NCI-H2107 treated with DMSO at 0.1 percent for 48 hours (cell line): ENCODE data around the gene KRTAP10-12.
"Not testable (repeated sequence)": the region's sequence is repeated elsewhere in the genome, so short reads cannot be mapped to it uniquely, and the experiment has no call there.

Source experiments
- DNase-seq: peaks from one replicate; lab custom pipeline; 2025; ENCODE audit not compliant: unreplicated experiment; lab: John Stamatoyannopoulos, UW

KRTAP10-12 gene, protein sequence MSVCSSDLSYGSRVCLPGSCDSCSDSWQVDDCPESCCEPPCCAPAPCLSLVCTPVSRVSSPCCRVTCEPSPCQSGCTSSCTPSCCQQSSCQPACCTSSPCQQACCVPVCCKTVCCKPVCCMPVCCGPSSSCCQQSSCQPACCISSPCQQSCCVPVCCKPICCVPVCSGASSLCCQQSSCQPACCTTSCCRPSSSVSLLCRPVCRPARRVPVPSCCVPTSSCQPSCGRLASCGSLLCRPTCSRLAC

DNA sequence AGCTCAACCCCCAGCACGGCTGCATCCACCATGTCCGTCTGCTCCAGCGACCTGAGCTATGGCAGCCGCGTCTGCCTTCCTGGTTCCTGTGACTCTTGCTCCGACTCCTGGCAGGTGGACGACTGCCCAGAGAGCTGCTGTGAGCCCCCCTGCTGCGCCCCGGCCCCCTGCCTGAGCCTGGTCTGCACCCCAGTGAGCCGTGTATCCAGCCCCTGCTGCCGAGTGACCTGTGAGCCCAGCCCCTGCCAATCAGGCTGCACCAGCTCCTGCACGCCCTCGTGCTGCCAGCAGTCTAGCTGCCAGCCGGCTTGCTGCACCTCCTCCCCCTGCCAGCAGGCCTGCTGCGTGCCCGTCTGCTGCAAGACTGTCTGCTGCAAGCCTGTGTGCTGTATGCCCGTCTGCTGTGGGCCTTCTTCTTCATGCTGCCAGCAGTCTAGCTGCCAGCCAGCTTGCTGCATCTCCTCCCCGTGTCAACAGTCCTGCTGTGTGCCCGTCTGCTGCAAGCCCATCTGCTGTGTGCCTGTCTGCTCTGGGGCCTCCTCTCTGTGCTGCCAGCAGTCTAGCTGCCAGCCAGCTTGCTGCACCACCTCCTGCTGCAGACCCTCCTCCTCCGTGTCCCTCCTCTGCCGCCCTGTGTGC is at the start of gene KRTAP10-12:
KRTAP10-12 (plus strand) TSS at position 1 of the 639 bp plus-strand sequence; CDS start at position 31, 30 bp downstream.
- DNase-seq, result not testable (repeated sequence)

DNA sequence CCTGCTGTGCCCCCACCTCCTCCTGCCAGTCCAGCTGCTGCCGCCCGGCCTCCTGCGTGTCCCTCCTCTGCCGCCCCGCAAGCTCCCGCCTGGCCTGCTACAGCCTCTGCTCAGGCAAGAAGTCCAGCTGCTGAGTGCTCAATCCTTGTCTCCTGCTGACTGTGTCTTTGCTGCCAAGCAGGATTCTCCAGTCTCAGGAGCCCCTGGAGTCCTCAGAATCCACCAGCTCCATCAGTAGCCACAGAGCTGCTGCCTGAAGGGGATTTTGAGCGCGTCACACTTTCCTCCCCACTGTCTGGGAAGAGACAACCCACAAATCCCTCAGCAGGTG is 49.8 kb upstream of the KRTAP10-12 start:
- no peak for DNase-seq

DNA sequence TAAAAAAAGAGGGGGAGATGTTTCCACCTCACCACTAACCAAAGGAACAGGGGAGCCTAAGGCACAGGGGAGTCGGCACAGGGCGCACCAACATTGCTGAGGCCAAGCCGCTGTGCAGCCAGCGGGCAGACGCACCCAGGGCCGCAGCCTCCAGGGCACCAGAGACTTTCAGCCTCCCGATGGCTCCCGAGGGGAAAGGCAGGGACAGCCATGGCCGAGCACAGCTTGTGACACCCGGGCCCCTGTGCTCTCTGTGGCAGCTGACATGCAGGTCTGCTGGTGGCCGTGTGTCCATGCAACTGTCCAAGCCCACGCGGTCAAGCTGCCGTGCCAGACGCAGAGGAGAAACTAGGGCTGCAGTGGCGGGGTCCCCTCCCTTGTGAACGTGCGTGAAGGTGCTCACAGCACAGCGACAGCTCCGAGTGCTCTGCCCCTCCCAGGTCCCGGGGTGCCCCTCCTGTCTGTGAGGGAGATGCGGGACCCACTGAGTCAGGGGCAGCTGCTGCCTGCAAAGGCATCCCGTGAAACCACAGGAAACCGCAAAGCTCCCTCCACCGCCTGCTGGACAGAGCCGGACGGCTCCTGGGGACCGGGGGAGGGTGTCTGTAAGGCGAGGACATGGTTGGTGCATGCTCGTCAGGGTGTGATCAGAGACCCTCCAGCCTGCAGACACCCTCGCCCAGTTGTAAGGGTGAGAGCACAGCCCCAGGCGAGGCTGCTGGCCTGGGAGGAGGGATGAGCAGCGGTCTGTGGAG is 48.2 kb upstream of the KRTAP10-12 start:
- no peak for DNase-seq

DNA sequence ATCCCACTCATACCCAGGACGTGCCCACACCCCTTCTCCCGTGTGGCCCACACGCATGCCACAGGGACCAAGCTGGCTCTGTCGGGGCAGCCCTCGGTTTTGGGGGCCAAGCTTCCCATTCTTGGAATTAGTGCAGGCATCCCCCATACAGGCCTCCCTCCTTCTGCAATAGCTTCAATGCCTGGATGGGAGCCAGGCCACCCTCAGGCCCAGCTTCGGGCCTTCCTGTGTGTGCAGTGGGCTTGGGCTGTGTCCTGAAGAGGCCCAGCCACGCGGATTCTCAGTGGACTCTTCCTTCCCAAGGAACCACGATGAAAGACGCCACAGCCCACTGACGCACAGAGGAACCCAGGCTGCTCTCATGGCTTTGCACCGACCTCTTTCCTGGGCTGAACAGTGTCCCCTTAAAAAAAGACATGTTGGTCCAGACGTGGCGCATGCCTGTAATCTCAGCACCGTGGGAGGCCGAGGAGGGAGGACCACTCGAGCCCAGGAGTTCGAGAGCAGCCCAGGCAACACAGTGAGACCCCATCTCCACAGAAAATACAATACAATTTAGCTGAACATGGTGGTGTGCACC is 47.4 kb upstream of the KRTAP10-12 start:
- no peak for DNase-seq

DNA sequence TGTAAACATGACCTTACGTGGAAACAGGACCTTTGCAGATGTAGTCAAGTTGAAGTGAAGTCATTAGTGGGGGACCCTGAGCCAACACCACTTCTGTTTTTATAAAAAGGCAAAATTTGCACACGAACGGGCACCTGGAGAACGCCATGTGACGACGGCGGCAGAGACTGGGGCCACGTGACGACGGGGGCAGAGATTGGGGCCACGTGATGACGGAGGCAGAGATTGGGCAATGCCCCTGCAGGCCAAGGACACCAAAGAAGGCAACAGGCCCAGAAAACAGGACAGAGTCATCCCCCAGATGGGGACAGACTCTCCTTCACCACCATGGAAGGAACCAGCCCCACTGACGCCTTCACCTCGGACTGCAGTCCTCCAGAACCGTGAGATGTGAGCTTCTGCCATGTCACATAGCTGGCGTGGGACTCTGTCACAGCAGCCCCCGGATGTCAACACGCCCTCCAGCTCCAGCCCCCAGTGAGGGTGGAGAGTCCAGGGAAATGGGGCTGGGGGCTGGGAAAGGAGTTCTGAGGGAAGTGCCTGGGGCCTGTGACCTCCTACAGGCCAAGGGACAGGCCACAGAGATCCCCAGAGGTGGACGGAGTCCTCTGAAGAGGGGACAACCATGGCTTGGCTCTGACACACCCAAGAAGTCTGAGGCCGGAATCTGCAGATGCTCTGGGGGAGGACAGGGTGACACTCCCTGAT is 46.6 kb upstream of the KRTAP10-12 start:
- DNase-seq, result no peak

DNA sequence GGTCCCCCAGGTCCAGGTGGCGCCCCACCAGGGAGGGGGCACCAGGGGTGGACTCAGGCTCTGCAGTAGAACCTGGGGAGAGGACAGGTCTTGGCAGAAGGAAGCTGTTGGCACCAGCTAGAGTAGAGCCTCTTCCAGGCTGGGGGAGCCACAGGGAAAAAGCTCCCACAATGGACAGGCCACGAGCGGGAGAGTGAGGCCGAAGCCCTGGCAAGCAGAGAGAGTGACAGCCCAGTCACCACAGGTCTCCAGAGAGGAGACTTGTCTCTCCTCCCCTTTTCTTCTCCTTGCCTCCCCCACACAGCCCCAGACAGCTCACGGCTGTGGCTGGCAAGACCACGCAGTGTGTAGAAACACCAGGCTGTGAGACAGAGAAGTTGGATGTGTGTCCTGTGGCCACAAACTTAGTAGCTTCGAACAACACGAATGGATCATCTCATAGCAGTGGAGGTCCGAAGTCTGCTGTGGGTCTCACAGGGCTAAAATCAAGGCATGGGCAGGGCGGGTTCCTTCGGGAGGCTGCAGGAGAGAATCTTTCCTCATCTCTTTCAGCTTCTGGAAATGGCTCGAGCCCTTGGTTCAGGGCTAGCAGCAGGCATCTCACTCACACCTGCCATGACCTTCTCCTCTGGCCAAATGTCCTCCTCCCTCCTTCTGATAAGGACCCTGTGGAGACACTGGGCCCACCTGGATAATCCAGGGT is 45.8 kb upstream of the KRTAP10-12 start:
- no peak for DNase-seq

DNA sequence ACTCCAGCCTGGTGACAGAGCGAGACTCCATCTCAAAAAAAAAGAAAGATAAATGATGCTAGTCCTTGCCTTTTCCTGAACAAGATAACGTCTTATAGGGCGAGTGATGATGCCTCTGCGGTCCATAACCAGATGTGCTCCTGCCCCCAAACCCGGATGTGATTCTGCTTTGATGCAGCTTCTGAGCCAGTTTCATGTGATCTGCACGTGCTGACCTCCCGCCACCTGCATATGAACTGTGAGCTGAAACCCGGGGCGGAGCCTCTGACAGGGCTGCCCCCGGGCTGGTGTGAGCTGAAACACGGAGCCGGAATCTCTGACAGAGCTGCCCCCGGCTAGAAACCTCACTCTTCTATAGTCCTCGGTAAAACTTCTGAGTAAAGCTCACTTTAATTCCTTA is 43.8 kb upstream of the KRTAP10-12 start:
- DNase-seq, result no peak

DNA sequence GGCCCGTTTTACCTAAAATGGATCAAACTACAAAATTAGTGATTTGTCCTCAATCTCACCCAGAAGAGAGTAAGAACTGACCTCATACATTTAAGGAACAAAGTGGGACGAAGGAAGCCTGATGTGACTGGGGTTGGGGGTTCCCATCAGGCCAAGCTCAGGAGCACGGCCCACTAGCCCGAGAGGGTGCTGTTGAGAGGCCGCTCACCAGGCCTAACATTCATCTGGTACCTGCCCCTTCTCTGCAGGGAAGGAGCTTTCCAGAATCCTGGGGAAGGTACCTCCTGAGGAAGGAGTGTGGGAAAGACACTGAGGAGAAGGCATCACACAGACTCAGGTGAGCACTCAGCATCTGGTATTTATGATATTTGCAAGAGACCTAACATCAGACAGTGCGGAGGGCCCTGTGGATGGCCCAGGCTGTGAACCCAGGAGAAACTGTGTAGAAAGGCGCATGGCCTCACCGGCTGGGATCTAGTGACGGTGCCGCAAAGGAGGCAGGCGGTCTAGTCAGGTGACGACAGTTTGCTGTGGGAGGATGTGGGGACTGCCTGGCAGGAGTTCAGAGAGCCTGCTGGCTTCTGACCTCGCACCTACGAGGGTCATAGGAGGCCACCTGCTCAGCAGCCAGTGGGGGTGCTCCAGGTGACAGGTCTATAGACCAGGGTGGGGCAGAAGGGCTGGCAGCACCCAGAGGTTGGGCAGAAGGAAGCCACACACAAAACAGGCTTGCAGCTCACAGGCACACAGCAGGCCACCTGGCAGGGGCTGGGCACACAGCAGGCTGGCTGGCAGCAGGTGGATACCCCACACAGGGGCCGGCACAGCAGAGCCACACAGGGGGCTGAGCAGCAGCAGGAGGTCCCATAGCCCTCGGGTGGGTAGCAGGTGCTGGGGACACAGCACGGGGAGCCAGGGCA is 43.1 kb upstream of the KRTAP10-12 start:
- DNase-seq, result no peak

DNA sequence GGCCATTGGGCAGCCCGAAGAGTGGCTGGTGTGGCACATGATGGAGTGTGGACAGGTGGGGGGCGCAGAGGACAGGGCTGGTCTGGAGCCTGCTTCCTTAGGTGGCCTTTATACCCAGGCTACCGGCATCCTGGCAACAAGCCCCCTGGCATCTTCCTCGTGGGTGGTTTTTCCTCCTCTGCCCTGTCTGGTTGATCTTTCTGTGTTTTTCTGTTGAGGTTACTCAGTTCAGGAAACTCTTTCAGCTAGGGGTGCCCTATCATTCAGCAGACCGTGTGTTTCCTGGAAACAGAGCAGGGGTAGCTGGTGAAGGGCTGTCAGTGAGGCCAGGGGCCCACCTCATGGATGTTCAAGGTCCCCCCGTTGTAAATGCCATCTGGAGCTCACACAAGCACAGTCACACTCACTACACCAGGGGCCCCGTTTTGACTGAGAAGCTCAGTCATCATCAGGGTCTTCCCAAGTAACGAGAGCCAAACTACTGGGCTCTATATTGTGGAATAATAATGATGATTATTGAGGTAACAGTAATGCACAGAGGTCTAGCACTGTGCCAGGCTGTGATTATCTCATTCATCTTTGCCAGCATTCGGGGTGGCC is 42.3 kb upstream of the KRTAP10-12 start, which contains the start of gene KRTAP12-4:
KRTAP12-4 (minus strand) TSS at position 84 of the 600 bp plus-strand sequence; CDS start at position 39, 45 bp downstream.
- DNase-seq, result no peak

DNA sequence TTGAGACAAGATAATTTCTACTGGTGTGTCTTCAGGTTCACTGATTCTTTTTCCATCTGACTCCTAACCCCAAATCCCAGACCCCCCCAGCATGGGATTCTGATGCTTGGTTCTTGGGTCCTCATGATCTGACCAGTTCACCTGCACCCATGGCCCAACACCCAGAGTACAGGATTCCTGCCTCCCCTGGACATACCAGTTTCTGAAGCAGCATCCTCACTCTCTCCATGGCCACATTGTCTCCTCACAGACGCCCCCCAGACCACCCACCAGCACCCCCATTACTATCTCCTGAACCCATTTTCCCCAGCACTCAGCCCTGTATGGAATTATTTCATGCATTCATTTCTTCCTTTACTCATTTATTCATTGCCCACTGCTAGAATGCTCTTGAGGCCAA is 40.1 kb upstream of the KRTAP10-12 start:
- no peak for DNase-seq

DNA sequence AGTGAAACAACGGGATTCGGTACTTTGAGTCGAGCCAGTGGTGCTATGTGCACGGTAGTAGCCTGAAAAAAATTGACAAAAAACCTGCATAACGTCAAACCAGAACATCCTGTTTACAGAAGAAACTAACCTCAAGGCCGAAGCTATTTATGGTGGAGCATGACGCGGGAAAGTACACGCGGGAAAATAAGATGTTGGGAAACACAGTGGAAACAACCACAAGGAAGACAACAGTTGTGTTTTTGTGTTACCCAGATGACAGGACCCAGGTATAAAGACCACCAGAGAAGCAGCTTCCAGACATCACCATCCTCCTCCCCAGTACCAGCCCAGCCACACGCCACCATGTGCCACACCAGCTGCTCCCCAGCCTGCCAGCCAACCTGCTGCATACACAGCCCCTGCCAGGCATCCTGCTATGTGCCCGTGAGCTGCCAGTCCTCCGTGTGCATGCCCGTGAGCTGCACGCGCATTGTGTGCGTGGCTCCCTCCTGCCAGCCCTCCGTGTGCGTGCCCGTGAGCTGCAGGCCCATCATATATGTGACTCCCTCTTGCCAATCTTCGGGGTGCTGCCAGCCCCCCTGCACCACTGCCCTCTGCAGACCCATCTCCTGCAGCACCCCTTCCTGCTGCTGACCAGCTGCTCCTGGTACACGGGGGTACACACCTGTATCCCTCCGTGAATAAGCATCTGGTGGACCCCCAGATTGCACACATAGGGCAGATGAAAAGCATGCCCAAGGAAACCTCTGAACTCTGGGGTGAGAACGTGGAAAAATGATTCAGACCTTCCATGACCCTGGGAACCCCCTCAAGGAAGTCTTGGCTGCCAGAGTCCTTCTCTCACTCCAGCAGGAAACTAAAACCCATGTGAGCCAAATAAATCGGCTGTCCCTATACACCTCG is 39.1 kb upstream of the KRTAP10-12 start, which contains the start of gene KRTAP12-3:
KRTAP12-3 (plus strand) TSS at position 298 of the 906 bp plus-strand sequence; CDS start at position 346, 48 bp downstream.
- no peak for DNase-seq

DNA sequence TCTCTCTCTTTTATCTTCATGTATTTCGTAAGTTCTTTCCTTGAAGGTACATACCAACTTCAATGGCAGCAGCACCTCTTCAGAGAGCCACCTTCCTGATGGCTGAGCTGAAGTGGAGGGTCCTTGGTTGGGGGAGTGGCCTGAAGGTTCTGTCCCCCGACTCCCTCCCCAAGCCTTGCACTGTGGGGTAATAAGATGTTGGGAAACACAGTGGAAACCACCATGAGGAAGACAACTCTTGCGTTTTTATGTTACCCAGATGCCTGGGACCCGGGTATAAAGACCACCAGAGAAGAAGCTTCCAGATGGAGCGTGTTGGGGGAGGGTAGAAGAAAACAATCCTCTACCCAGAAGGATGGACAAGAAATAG is 38.4 kb upstream of the KRTAP10-12 start:
- DNase-seq, result no peak

DNA sequence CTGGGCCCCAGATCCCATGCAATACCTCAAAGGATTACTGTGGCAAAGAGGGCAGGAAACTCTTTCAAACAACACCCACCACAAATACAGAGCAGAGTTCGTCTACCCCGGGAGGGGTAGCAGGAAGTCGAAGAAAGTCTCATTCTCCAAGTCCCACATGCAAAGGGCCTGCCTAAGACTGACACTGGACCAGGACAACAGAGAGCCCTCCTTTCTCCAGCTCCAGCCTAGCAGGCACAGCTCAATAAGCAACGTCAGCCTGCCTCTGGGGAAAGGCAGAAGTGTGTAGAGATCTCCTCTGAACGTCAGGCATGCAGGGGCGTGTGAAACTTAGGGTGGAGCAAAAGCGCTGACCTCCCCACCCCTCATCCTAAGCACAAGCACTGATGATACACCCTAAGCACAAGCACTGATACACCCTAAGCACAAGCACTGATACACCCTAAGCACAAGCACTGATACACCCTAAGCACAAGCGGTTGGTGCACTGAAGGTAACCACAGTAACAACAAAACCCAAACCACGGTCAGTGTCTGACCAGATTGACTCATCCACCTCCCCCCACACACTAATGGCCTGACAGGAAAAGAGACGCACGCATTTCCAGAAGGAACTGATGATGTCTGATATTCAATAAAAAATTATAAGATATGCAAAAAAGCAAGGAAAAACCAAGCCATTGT is 37.9 kb upstream of the KRTAP10-12 start:
- no peak for DNase-seq

DNA sequence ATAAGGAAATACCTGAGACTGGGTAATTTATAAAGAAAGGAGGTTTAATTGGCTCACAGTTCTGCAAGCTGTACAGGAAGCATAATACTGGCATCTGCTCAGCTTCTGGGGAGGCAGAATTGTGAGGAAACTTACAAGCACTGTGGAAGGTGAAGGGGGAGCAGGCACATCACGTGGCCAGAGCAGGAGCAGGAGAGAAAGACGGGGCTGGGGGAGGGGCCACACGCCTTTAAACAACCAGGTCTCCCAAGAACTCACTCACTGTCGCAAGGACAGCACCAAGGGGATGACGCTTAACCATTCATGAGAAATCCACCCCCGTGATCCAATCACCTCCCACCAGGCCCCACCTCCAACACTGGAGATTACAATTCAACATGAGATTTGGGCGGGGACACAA is 35.4 kb upstream of the KRTAP10-12 start:
- not testable (repeated sequence) for DNase-seq

DNA sequence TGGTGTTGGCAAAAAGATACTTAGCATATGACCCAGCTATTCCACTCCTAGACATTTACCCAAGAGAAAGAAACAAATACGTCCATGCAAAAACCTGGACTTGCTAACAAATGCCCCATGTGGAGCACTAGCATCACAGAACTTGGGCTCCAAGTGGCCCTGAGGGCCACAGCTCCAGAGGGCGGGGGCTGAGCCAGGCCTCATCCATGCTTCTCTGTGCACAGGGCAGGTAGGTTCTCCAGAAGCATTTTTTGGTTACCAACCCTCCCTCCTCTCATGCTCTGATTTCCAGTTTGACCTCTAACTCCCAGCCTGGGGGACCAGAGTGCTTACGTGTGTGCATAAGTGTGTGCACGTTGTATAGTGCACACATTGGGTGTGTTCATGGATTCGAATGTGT is 32.3 kb upstream of the KRTAP10-12 start:
- DNase-seq, result no peak

DNA sequence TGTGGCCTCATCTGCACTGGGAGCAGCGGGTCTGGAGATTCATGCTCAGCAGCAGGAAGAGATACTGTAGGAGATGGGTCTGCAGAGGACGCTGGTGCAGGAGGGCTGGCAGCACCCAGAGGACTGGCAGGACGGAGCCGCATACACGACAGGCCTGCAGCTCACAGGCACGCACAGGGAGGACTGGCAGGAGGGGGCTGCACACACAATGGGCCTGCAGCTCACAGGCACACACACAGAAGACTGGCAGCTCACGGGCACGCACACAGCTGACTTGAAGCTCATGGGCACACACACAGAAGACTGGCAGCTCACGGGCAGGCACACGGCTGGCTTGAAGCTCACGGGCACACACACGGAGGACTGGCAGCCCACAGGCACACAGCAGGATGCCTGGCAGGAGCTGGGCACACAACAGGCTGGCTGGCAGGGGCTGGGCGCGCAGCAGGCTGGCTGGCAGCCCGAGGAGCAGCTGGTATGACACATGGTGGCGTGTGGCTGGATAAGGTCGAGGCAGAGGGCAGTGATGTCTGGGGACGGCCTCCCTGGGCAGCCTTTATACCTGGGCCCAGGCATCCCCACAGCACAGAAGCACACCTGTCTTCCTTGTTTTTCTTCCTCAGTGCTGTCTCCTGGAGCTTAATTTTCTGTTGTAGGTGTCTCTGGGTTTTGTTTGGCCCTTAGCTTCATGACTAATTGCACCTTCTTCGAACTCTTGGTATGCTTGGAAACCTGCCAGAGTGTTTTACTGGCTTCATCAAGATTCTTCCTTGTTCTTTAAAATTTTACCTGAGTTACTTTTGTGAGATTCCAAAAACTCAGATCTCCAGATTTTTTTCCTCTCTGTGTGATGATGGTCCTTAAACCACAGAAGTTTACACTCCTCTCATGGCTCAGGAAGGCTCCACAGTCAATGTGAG is 30.3 kb upstream of the KRTAP10-12 start, which contains the start of gene KRTAP12-2:
KRTAP12-2 (minus strand) TSS at position 527 of the 920 bp plus-strand sequence; CDS start at position 486, 41 bp downstream.
- DNase-seq, result no peak
